ENCODE measurements around the gene ABHD5.

ABHD5 gene

DNA sequence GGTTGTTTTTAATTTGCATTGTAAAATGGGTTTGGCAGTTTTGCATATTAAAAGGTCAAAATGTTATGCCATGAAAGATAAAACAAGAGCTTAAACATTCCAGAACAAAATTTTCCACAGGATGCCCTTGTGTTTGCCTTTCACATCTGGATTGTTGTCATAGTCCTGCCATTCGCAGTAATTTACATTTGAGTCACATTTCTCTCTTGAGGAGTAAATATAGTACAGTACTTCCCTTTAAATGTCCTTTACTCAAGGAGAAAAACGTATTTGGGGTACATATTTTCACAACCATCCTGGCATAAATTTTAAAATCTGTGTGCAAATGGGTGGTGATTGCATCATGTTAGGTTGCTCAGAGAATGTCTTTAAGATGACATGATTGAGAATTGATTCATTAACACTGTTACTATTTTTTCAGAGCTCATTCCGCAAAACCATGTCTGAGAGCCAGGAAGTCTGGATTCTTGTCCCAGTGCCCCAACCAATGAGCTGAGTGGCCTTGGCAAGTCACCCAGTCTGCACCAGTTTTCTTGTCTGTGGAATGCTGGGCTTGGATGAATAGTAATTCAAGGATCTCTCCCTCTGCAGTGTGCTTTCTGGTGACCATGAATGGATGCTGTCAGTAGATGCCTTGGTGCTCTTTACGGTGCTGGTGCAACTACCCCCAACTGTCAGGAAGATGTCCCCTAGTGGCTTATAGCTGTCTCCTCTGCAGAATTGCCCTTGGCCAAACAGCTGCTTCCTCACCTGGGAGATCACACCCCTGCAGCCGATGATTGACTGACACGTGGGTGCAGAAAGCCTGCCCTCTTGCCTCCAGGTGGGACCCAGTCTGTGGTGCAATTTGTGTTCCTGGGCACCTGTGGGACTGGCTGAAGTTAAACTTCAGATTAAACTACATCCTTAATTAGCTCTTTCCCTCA lies 43.0 kb downstream of the ABHD5 start:
- TF ChIP-seq, protein P1, sequence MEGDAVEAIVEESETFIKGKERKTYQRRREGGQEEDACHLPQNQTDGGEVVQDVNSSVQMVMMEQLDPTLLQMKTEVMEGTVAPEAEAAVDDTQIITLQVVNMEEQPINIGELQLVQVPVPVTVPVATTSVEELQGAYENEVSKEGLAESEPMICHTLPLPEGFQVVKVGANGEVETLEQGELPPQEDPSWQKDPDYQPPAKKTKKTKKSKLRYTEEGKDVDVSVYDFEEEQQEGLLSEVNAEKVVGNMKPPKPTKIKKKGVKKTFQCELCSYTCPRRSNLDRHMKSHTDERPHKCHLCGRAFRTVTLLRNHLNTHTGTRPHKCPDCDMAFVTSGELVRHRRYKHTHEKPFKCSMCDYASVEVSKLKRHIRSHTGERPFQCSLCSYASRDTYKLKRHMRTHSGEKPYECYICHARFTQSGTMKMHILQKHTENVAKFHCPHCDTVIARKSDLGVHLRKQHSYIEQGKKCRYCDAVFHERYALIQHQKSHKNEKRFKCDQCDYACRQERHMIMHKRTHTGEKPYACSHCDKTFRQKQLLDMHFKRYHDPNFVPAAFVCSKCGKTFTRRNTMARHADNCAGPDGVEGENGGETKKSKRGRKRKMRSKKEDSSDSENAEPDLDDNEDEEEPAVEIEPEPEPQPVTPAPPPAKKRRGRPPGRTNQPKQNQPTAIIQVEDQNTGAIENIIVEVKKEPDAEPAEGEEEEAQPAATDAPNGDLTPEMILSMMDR (IDR thresholded peaks at IDR 0.05; ENCODE audit: low read depth, low read length): no peak
- H3K4me3 ChIP-seq (ENCODE audit: low read depth, low read length): no peak overlapping the region

DNA sequence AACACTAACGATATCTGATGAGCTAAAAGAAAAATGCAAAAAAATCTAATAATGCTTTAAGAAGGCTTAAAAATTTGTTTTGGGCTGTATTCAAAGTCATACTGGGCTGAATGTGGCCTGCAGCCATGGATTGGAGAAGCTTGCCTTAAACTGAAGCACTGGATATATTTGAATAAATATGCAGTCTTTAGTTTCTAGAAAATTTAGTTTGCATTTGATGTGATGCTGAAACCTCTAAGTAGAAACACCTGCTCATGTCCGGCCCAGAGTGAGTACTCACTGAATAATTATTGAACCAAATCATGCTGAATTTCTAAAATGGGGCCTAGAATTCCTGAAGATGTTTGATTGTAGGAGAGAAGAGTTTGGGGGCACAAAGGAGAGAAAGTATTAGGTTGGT lies 43.9 kb downstream of the ABHD5 start:
- TF ChIP-seq, protein P1 (IDR thresholded peaks at IDR 0.05; ENCODE audit: low read depth, low read length): no peak

DNA sequence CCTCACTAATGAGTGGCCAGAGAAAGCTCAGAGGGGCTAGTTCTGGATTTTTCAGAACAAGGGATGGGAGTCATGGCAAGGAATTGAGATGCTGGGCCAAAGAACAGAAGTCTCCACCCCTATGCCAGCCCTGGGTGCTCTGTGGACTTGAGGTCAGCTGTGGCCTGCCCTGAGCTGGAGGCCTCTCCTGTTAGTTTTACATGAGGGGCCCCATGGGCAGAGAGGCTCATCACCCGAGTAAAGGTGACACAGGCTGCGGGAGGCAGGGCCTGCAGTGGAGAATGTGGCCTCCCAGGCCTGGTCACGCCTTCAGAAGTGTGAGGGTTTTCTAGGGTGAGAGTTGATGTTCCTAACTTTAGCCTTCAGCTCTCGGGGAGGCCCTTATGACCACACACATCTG lies 44.9 kb downstream of the ABHD5 start:
- no peak overlapping the region for H3K4me3 ChIP-seq (ENCODE audit: low read depth, low read length)
- TF ChIP-seq, protein P1 (IDR thresholded peaks at IDR 0.05; ENCODE audit: low read depth, low read length): no peak

More for the DNA sequence above, 43.9 kb downstream of the ABHD5 start:
- no peak overlapping the region for H3K4me3 ChIP-seq (ENCODE audit: low read depth, low read length)

DNA sequence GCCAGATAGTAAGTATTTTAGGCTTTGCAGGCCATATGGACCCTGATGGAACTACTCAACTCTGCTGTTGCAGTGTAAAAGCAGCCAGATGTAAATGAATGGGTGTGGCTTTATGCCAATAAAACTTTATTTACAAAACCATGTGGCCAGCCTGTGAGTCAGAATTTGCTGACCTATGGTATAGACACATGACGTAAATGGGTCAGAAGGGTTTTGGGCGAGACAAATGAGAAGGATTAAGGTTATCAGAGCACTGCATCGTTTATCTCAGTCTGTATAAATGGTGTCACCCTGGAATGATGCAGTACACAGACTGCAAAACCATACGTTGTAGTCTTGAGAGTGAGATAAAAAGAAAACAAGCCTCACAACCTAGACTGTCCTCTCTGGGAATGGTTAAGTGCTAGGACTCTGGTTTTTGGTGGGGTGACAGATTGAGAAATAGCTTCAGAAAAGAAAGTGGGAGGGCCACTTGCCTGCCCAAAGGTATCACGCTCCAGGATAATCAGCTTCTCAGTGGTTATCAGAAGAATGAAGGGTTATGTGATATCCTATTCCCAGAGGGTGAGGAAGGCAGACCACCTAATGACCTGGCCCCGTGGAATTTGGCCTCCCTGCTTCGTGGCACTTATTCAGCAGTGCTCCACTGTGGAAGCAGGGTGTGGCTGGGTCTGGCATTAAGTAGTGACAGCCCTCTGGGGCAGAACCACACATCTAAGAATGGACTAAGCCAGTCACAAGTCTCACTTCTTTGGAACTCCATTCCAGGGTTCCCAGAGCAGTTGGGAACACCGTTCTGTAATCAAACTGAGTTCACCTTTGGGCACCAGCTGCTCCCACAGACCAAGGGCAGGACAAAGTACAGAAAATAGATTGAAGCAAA lies 46.1 kb downstream of the ABHD5 start:
- TF ChIP-seq, protein P1 (IDR thresholded peaks at IDR 0.05; ENCODE audit: low read depth, low read length): no peak
- H3K4me3 ChIP-seq (ENCODE audit: low read depth, low read length): no peak overlapping the region

DNA sequence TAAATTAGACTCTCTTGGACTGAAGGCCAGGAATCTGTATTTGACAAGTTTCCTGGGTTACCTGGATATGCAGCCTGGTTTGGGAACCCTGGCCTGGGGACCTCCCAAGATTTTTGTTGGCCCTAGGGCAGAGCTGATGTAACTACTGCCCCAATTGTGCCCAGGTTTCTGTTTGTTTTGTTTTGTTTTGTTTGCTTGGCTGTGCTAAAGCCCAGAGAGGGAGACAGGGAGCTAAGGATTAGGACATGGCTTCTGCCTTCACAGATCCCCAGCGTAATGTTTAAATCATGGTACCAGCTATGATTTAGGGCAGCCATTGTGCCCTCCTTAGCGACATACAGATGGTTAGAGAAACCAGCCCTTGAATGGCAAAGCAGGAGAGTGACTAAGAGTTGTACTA lies 47.6 kb downstream of the ABHD5 start:
- TF ChIP-seq, protein P1 (IDR thresholded peaks at IDR 0.05; ENCODE audit: low read depth, low read length): no peak
- no peak overlapping the region for H3K4me3 ChIP-seq (ENCODE audit: low read depth, low read length)

DNA sequence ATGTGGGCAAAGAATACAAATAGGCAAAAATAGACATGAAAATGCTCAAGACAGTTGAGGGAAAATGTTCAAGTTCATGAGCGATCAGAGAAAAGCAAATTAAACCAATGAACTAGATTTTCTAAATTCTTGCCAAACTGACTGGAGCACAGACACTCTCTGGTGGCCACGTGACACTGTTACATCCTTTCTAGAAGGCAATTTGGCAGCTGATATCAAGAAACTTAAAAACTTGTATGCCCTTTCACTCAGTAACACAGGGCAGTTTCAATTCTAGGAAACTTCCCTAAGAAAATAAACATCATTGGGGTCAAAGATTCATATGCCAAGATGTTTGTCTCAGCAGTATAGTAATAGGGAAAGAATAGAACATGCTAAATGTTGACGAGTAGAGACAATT lies 52.2 kb downstream of the ABHD5 start:
- TF ChIP-seq, protein P1 (IDR thresholded peaks at IDR 0.05; ENCODE audit: low read depth, low read length): 0 out of 2 replicates have a peak, but pooled peaks have one; percentile 14
- H3K4me3 ChIP-seq (ENCODE audit: low read depth, low read length): no peak overlapping the region

Measured in WI38 (cell line).